HG02610 (cell line): Measurements from ENCODE around the gene RNF224.
A peak's percentile ranks its signal among the peaks of the same experiment; 100 is the strongest.

Experiments used
- ATAC-seq: cut with Tn5 transposase; IDR thresholded peaks from one replicate; pipeline ENCODE4 v1.9.1; 2021; ENCODE audit warnings: mild to moderate bottlenecking, moderate library complexity; ENCODE audit not compliant: unreplicated experiment

Gene RNF224

GRCh38 chr9:137269231-137269772 is 42.0 kb downstream of the RNF224 start:
- no peak for ATAC-seq

- no peak for ATAC-seq
Observed at GRCh38 chr9:137270929-137271695, 43.8 kb downstream of the RNF224 start.

GRCh38 chr9:137271696-137272076 is 44.4 kb downstream of the RNF224 start:
- no peak for ATAC-seq

DNA sequence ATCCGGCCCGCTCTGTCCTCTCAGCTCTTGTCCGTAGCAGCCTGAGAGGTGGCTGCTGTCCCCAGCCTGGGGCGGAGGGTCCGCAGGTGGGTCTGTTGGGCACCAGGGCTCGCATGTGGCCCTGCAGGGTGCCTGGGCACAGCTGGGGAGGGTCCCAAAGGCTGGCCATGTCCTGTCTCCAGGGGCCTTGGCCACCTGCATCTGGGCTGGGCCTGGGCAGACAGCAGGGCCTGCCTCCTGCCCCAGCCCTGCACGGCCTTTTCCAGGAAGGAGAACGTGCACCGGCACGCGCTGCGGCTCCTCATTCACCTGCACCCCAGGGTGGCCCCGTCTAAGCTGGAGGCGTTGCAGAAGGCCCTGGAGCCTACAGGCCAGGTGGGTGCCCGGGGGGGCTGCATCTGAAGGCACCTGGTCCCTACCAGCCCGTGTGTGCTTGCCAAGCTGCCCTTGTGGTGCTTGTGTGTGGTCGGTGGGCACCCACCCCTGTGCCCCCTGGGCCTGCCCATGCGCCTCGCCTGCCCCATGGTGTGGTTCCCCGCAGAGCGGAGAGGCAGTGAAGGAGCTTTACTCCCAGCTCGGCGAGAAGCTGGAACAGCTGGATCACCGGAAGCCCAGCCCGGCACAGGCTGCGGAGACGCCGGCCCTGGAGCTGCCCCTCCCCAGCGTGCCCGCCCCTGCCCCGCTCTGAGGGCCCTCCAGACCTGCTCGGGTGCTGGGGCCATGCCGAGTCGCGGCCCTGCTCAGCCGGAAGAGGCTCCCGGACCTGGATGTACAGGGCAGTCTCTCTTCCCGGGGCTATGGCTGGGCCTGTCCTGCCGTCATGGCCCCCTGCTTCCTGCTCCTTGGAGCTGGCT is 45.2 kb downstream of the RNF224 start:
- ATAC-seq, result no peak

GRCh38 chr9:137273095-137273490 is 45.8 kb downstream of the RNF224 start:
- ATAC-seq, result no peak

DNA sequence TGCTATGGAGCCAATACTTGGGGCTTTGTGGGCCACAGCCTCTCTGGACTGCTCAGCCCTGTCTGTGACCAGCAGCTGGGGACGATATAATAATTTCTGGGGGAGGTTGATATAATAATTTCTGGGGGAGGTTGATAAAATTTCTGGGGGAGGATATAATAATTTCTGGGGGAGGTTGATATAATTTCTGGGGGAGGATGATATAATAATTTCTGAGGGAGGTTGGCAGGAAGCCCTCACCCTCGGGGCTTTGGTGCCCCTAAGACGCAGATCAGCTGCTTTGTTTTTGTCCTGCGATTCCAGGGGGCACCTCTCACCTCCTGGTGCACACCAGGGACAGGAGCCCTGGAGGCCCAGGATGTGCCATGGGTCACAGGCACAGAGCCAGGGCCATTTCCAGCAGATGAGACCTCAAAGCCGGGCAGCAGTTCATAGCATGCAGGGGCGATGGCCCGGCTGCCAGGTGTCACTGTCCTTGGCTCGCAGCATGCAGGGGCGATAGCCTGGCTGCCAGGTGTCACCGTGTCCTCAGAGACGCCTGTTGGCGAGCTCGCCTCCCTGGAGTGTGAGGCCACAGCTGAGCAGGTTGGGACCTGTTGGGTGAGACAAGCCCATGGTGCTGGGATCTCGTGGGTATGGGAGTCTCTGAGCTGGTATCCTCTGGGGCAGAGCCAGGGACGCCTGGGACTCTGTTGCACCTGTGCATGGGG is 46.5 kb downstream of the RNF224 start:
- ATAC-seq, result no peak

DNA sequence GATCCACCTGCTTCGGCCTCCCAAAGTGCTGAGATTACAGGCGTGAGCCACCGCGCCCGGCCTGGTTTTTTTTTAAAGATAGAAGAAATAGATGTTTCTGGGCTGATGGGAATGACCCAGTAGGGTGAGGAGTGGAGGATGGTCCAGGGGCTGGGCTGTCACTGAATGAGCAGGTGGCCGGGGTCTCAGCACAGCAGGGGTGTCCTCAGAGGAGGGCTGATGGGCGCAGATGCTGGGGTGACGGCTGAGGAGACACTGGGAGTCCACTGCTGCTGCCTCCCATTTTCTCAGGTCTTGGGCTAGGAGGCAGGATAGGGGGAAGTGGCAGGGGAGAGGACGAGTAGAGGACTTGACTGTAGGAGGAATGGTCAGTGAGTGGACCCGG is 47.9 kb downstream of the RNF224 start:
- no peak for ATAC-seq

GRCh38 chr9:137275588-137276472 is 48.5 kb downstream of the RNF224 start:
- no peak for ATAC-seq

DNA sequence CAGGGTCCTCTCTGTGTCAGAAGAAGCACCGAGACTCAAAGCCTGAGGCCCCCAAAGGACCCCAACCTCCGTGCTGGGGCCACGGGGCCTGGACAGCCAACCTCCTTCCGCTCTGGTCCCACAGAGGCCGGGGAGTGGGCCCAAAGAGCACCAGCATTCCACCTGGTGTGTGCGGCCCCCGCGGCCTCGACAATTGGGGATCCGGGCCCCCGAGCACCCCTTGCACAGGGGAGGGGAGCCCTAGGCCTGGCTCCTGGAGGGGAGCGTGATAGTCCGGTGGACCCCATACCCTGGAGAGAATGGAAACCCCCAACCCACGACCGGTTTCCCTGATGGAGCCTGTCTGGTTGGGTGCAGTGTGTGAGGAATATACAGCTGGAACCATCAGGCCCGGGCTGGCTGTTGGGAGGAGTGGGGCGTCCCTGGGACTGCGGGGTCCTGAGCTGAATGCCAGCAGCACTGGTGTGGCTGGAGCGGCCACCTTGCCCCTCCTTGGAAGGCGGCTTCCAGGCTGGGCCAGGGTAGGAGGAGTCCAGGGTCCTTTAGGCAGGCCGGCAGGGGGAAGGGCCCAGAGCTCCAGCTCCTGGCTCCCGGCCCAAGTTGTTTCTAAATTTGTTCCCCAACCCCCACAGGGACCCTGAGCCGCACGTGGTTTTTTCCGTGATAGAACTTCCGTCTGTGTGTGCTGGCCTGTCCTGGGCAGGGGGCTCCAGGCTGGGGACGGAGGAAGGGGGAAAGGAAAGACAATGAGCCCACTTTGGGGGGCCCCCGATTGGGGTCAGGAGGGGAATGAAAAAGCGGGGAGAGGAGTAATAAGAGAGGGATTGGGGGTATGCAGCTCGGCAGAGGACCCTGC is 49.4 kb downstream of the RNF224 start:
- ATAC-seq, result no peak

GRCh38 chr9:137277329-137278041 is 50.2 kb downstream of the RNF224 start, which contains the start of gene TOR4A:
TSS of gene TOR4A (plus strand) at chr9:137277726. CDS start at chr9:137278690, 964 bp downstream.
- ATAC-seq, result peak; percentile 47

GRCh38 chr9:137278061-137278701 is 50.9 kb downstream of the RNF224 start:
- ATAC-seq, result no peak
